ENCODE results near the gene COMMD3. TPM values are rescaled to one million over a fixed set of nuclear protein-coding genes. Genes with fewer than 3 reads are reported as not detected.

Gene COMMD3
- polyA plus RNA-seq, 3 donors: 44.9 to 140 (median 138) TPM

DNA sequence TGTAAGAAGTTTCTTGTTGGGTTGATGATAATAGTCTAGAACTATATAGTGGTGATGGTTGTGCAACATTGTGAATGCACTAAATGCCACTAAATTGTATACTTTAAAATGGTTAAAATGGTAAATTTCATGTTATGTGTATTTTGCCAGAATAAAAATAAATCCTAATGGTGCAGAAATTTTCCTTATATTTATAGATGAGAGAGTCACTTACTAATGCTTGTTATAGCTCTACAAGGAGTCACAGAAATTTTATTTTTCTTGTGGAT lies 50.2 kb downstream of the COMMD3 start:
- Histone ChIP-seq H3K79me2 (ENCODE audit: insufficient read depth, low read length) (no peaks in the 10 kb centered on the region), H3K27me3 (ENCODE audit: control insufficient read depth in 2 of 2, insufficient read depth in 2 of 2, low read length in 2 of 2) (no peaks in the 10 kb centered on the region), H3K9ac (ENCODE audit: insufficient read depth, low read length, poor library complexity, severe bottlenecking) (no peak overlapping the region), H3K27ac (ENCODE audit: low read depth in 1 of 2, low read length in 2 of 2) (no peak overlapping the region), H3K36me3 (replicated peaks in 1 of 2; ENCODE audit: control insufficient read depth in 1 of 2, insufficient read depth in 2 of 2, low read length in 2 of 2) (no peaks in the 10 kb centered on the region), H3K4me2 (replicated peaks; ENCODE audit: extremely low read depth, low read length, poor library complexity, severe bottlenecking) (no peak overlapping the region), H2AFZ (ENCODE audit: insufficient read depth, low read depth, low read length, poor library complexity, severe bottlenecking) (no peak overlapping the region), H3K4me1 (ENCODE audit: control insufficient read depth in 1 of 2, insufficient read depth in 2 of 2, low read length in 2 of 2) (peaks cover 14 to 19% of the 10 kb centered on the region in 2 donors), H3K4me3 (replicated peaks in 1 of 3; ENCODE audit: low read depth in 2 of 3, low read length in 3 of 3) (no peak overlapping the region), H3K9me3 (replicated peaks in 1 of 2; ENCODE audit: control insufficient read depth in 1 of 2, insufficient read depth in 1 of 2, low read length in 2 of 2) (no peaks in the 10 kb centered on the region), H4K20me1 (ENCODE audit: insufficient read depth, low read length) (no peaks in the 10 kb centered on the region)
- H3K27me3 Mint-ChIP-seq (ENCODE audit: low read depth in 3 of 3): peaks cover 0 to 4% (median 0%) of the 10 kb centered on the region in 3 donors
- H3K4me1 Mint-ChIP-seq: peaks cover 23% of the 10 kb centered on the region
- no peak for DNase-seq
- TF ChIP-seq, protein P1, sequence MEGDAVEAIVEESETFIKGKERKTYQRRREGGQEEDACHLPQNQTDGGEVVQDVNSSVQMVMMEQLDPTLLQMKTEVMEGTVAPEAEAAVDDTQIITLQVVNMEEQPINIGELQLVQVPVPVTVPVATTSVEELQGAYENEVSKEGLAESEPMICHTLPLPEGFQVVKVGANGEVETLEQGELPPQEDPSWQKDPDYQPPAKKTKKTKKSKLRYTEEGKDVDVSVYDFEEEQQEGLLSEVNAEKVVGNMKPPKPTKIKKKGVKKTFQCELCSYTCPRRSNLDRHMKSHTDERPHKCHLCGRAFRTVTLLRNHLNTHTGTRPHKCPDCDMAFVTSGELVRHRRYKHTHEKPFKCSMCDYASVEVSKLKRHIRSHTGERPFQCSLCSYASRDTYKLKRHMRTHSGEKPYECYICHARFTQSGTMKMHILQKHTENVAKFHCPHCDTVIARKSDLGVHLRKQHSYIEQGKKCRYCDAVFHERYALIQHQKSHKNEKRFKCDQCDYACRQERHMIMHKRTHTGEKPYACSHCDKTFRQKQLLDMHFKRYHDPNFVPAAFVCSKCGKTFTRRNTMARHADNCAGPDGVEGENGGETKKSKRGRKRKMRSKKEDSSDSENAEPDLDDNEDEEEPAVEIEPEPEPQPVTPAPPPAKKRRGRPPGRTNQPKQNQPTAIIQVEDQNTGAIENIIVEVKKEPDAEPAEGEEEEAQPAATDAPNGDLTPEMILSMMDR (IDR thresholded peaks at IDR 0.05): no peak
- H3K36me3 Mint-ChIP-seq: no peaks in the 10 kb centered on the region
- intact Hi-C loops (cut with micrococcal nuclease): no loop called here
- no peak overlapping the region for H3K4me3 Mint-ChIP-seq
- no peak overlapping the region for H3K27ac Mint-ChIP-seq
- no peaks in the 10 kb centered on the region for H3K9me3 Mint-ChIP-seq

DNA sequence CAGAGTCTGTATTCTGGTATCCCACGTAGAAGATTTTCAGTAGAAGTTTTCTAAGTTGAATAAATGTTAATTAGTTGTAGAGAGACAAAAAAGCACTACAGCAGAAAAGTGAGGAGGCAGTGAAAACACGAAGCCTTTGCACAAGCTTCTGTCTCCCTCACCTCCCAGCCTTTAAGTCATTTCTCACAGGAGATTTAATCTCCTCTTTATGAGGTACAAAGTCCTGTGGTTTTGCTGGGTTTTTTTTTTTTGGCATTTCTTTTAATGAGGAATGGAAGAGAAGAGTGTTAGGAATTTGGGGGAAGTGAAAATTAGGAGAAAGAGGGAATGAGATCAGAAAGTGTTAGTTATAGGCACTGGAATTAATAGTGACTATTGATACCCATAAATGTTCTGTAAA lies 50.6 kb downstream of the COMMD3 start:
- no peaks in the 10 kb centered on the region for H3K9me3 ChIP-seq (replicated peaks in 1 of 2; ENCODE audit: control insufficient read depth in 1 of 2, insufficient read depth in 1 of 2, low read length in 2 of 2)
- no peak overlapping the region for H3K9ac ChIP-seq (ENCODE audit: insufficient read depth, low read length, poor library complexity, severe bottlenecking)
- Mint-ChIP-seq H3K9me3 (no peaks in the 10 kb centered on the region), H3K36me3 (no peaks in the 10 kb centered on the region), H3K4me1 (peaks cover 23% of the 10 kb centered on the region), H3K27ac (no peak overlapping the region), H3K4me3 (no peak overlapping the region), H3K27me3 (ENCODE audit: low read depth in 3 of 3) (peaks cover 0 to 4% (median 0%) of the 10 kb centered on the region in 3 donors)
- H3K27me3 ChIP-seq (ENCODE audit: control insufficient read depth in 2 of 2, insufficient read depth in 2 of 2, low read length in 2 of 2): no peaks in the 10 kb centered on the region
- H2AFZ ChIP-seq (ENCODE audit: insufficient read depth, low read depth, low read length, poor library complexity, severe bottlenecking): no peak overlapping the region
- H3K4me1 ChIP-seq (ENCODE audit: control insufficient read depth in 1 of 2, insufficient read depth in 2 of 2, low read length in 2 of 2): peaks cover 14 to 19% of the 10 kb centered on the region in 2 donors
- WGBS (ENCODE audit: insufficient coverage): no CpG with 5 or more reads among the region's 2 CpGs
- intact Hi-C loops (cut with micrococcal nuclease): no loop called here
- no peak overlapping the region for H3K27ac ChIP-seq (ENCODE audit: low read depth in 1 of 2, low read length in 2 of 2)
- TF ChIP-seq, protein P1 (IDR thresholded peaks at IDR 0.05): no peak
- no peaks in the 10 kb centered on the region for H4K20me1 ChIP-seq (ENCODE audit: insufficient read depth, low read length)
- H3K36me3 ChIP-seq (replicated peaks in 1 of 2; ENCODE audit: control insufficient read depth in 1 of 2, insufficient read depth in 2 of 2, low read length in 2 of 2): no peaks in the 10 kb centered on the region
- H3K4me3 ChIP-seq (replicated peaks in 1 of 3; ENCODE audit: low read depth in 2 of 3, low read length in 3 of 3): no peak overlapping the region
- DNase-seq: no peak
- H3K4me2 ChIP-seq (replicated peaks; ENCODE audit: extremely low read depth, low read length, poor library complexity, severe bottlenecking): no peak overlapping the region
- H3K79me2 ChIP-seq (ENCODE audit: insufficient read depth, low read length): no peaks in the 10 kb centered on the region
